Panc1 (cell line): ENCODE results near the gene GREB1.

ENCODE experiments used
- CTCF ChIP-seq: fragments of 450-650 bp; IDR thresholded peaks from 2 replicates; pipeline ENCODE4 v1.5.1; 2017; ENCODE audit warnings: mild to moderate bottlenecking
- POLR2AphosphoS5 ChIP-seq: IDR thresholded peaks from 2 replicates; pipeline ENCODE4 v1.6.1; 2012; ENCODE audit warnings: mild to moderate bottlenecking, low read depth, low read length, moderate library complexity
- REST ChIP-seq, 2 experiments: IDR thresholded peaks; 2 replicates each; pipeline ENCODE4 v1.6.1; 2011 to 2012; ENCODE audit warnings: low read depth in 2 of 2, control low read depth in 1 of 2, low read length in 1 of 2, mild to moderate bottlenecking in 1 of 2, moderate library complexity in 1 of 2; ENCODE audit not compliant: insufficient read depth in 1 of 2
- SIN3A ChIP-seq: IDR thresholded peaks from 2 replicates; pipeline ENCODE4 v1.6.1; 2012; ENCODE audit warnings: low read depth, mild to moderate bottlenecking, low read length, moderate library complexity, borderline replicate concordance; ENCODE audit not compliant: insufficient read depth

DNA sequence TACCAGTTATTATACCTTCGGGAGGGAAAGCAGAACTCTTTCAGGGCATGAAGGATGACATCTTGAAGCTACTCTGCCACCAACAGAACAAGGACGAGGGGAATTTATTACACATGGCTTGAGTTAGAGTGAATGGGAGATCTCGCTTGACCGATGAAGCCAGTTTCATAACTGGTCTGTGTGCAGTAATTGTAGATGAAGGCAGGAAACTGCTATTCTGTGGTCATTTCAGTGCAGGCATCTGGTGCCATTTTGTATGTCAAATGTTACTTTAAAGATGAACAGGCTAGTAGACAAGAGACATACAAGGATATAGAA lies 20.5 kb downstream of the GREB1 start:
- no peak for TF ChIP-seq CTCF
- TF ChIP-seq SIN3A = no peak
- no peak for TF ChIP-seq POLR2AphosphoS5
- no peak for TF ChIP-seq REST (IDR thresholded peaks at IDR 0.05; ENCODE audit: insufficient read depth in 1 of 2, low read depth in 2 of 2, low read length in 1 of 2)
